ENCODE measurements around the gene IGSF9B.

GRCh38 chr11:133921513-133921912 is 35.3 kb downstream of the IGSF9B start:
- TF ChIP-seq CTCF (IDR thresholded peaks at IDR 0.05) (no peak), POLR2AphosphoS5 (IDR thresholded peaks at IDR 0.05; ENCODE audit: low read depth, low read length) (no peak), SIN3A (IDR thresholded peaks at IDR 0.05; ENCODE audit: borderline replicate concordance, insufficient read depth, low read depth, low read length) (no peak)
- TF ChIP-seq, protein P1, sequence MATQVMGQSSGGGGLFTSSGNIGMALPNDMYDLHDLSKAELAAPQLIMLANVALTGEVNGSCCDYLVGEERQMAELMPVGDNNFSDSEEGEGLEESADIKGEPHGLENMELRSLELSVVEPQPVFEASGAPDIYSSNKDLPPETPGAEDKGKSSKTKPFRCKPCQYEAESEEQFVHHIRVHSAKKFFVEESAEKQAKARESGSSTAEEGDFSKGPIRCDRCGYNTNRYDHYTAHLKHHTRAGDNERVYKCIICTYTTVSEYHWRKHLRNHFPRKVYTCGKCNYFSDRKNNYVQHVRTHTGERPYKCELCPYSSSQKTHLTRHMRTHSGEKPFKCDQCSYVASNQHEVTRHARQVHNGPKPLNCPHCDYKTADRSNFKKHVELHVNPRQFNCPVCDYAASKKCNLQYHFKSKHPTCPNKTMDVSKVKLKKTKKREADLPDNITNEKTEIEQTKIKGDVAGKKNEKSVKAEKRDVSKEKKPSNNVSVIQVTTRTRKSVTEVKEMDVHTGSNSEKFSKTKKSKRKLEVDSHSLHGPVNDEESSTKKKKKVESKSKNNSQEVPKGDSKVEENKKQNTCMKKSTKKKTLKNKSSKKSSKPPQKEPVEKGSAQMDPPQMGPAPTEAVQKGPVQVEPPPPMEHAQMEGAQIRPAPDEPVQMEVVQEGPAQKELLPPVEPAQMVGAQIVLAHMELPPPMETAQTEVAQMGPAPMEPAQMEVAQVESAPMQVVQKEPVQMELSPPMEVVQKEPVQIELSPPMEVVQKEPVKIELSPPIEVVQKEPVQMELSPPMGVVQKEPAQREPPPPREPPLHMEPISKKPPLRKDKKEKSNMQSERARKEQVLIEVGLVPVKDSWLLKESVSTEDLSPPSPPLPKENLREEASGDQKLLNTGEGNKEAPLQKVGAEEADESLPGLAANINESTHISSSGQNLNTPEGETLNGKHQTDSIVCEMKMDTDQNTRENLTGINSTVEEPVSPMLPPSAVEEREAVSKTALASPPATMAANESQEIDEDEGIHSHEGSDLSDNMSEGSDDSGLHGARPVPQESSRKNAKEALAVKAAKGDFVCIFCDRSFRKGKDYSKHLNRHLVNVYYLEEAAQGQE (IDR thresholded peaks at IDR 0.05; ENCODE audit: insufficient read depth in 1 of 2, low read depth in 2 of 2, low read length in 1 of 2): no peak

All from Panc1 (cell line).